OCI-LY7 (cell line): ENCODE measurements around the gene KAZN. TPM values are rescaled to one million over a fixed set of nuclear protein-coding genes. Genes with fewer than 3 reads are reported as not detected.

Experiments
- BruUV-seq: library from RNA; stranded (reverse); fragments of 400-500 nt; replicated peaks from 2 replicates; lab custom pipeline; 2021; lab: Mats Ljungman, UMichigan
- CTCF ChIA-PET: fragments of 300-600 bp; sonication (Branson Sonifier 250); formaldehyde crosslinking; loops from one replicate; lab custom pipeline; 2022; ENCODE audit warnings: antibody characterized with exemption; ENCODE audit not compliant: unreplicated experiment; lab: Charles Lee
- POLR2A ChIA-PET: fragments of 300-600 bp; sonication (Branson Sonifier 250); formaldehyde crosslinking; loops from one replicate; lab custom pipeline; 2022; ENCODE audit warnings: antibody characterized with exemption; lab: Charles Lee
- DNase-seq: peaks from one replicate; pipeline ENCODE4 v3.0.0-alpha.2; 2015; ENCODE audit warnings: low spot score
- H2AFZ ChIP-seq: fragments of 200-600 bp; sonication (generic), shearing (Covaris generic); 2 replicates; pipeline ENCODE4 v1.6.1; 2014; ENCODE audit warnings: mild to moderate bottlenecking, antibody characterized with exemption, low read length, moderate library complexity
- H3K27ac ChIP-seq: fragments of 200-600 bp; sonication (generic); 2 replicates; pipeline ENCODE4 v1.5.1; 2014; ENCODE audit warnings: mixed run types, low read depth, mild to moderate bottlenecking, moderate library complexity, low read length, inconsistent platforms; ENCODE audit not compliant: poor library complexity, severe bottlenecking
- H3K36me3 ChIP-seq: fragments of 200-600 bp; sonication (generic); 2 replicates; pipeline ENCODE4 v1.6.1; 2014; ENCODE audit warnings: mild to moderate bottlenecking, antibody characterized with exemption, low read length, moderate library complexity, mixed read lengths; ENCODE audit not compliant: insufficient read depth
- H3K4me1 ChIP-seq: fragments of 200-600 bp; sonication (generic); 2 replicates; pipeline ENCODE4 v1.5.1; 2014; ENCODE audit warnings: mild to moderate bottlenecking, low read length; ENCODE audit not compliant: insufficient read depth, poor library complexity, severe bottlenecking
- H3K4me2 ChIP-seq: fragments of 200-600 bp; sonication (generic); 2 replicates; pipeline ENCODE4 v1.6.1; 2014; ENCODE audit warnings: mild to moderate bottlenecking, low read length
- H3K4me3 ChIP-seq: fragments of 200-600 bp; sonication (generic); 2 replicates; pipeline ENCODE4 v1.5.1; 2014; ENCODE audit warnings: mild to moderate bottlenecking, low read depth, low read length; ENCODE audit not compliant: poor library complexity, severe bottlenecking
- H3K79me2 ChIP-seq: fragments of 200-600 bp; sonication (generic); 2 replicates; pipeline ENCODE4 v1.6.1; 2016; ENCODE audit warnings: low read depth, mild to moderate bottlenecking, low read length, moderate library complexity, mixed read lengths; ENCODE audit not compliant: insufficient read depth
- H3K9me2 ChIP-seq: fragments of 200-600 bp; sonication (generic); 2 replicates; pipeline ENCODE4 v1.6.1; 2016; ENCODE audit warnings: mild to moderate bottlenecking, low read length, mixed read lengths; ENCODE audit not compliant: insufficient read depth
- H3K9me3 ChIP-seq: fragments of 200-600 bp; sonication (generic); 2 replicates; pipeline ENCODE4 v1.6.1; 2014; ENCODE audit warnings: mild to moderate bottlenecking, mixed run types, low read length, mixed read lengths
- H4K20me1 ChIP-seq: fragments of 200-600 bp; sonication (generic); 2 replicates; pipeline ENCODE4 v1.6.1; 2014; ENCODE audit warnings: mild to moderate bottlenecking, antibody characterized with exemption, low read length, moderate library complexity, mixed read lengths; ENCODE audit not compliant: insufficient read depth
- CTCF ChIP-seq: fragments of 200-600 bp; sonication (generic); conservative IDR thresholded peaks from 2 replicates; pipeline ENCODE4 v1.5.1; 2014; ENCODE audit warnings: mild to moderate bottlenecking, antibody characterized with exemption, low read length, moderate library complexity, mixed read lengths
- EZH2phosphoT487 ChIP-seq: fragments of 200-600 bp; sonication (generic); IDR thresholded peaks from 2 replicates; pipeline ENCODE4 v1.6.1; 2018; ENCODE audit warnings: low read depth, borderline replicate concordance, mild to moderate bottlenecking, mixed run types, antibody characterized with exemption, low read length, moderate library complexity, mixed read lengths
- intact Hi-C: fragments of 100-400 bp; cut with micrococcal nuclease; formaldehyde crosslinking; loops from one replicate; pipeline ENCODE4 v1.10.0; 2022; ENCODE audit not compliant: unreplicated experiment
- total RNA-seq, 2 experiments: library from RNA; depleted of rRNA in 1 of 2; stranded (reverse); fragments of >200 nt in 1 of 2; shearing (Covaris generic) in 1 of 2; gene quantifications; 2 replicates each; pipeline ENCODE4 v1.2.3, GENCODE V29; 2014 to 2022

The KAZN gene
- total RNA-seq, 2 experiments from 2014 or later = 0.40 to 2.4 TPM

GRCh38 chr1:15049067-15049466 lies 450.6 kb downstream of the KAZN start:
- Histone ChIP-seq H4K20me1 (no peaks in the 10 kb centered on the region), H2AFZ (no peak overlapping the region), H3K9me3 (no peaks in the 10 kb centered on the region), H3K4me3 (no peak overlapping the region), H3K9me2 (no peaks in the 10 kb centered on the region), H3K4me2 (no peak overlapping the region), H3K79me2 (no peaks in the 10 kb centered on the region), H3K4me1 (no peaks in the 10 kb centered on the region), H3K36me3 (no peaks in the 10 kb centered on the region), H3K27ac (no peak overlapping the region)
- TF ChIP-seq CTCF = no peak
- TF ChIP-seq EZH2phosphoT487 = no peak
- POLR2A ChIA-PET = no interaction called here
- intact Hi-C loops = loop anchor here (5.0 to 10.0 kb wide), 3 partner anchors 442 to 934 kb away; no protein-coding TSS in a partner anchor
- CTCF ChIA-PET = no interaction called here
- no peak for DNase-seq
- no TSS peak for BruUV-seq

GRCh38 chr1:15051882-15052528 lies 453.5 kb downstream of the KAZN start:
- CTCF ChIA-PET = no interaction called here
- Histone ChIP-seq H3K9me3 (no peaks in the 10 kb centered on the region), H3K4me3 (no peak overlapping the region), H3K27ac (no peak overlapping the region), H3K79me2 (no peaks in the 10 kb centered on the region), H3K4me1 (no peaks in the 10 kb centered on the region), H3K36me3 (no peaks in the 10 kb centered on the region), H3K9me2 (no peaks in the 10 kb centered on the region), H3K4me2 (no peak overlapping the region), H2AFZ (no peak overlapping the region), H4K20me1 (no peaks in the 10 kb centered on the region)
- intact Hi-C loops = no loop called here
- DNase-seq = no peak
- no TSS peak for BruUV-seq
- TF ChIP-seq CTCF (no peak), EZH2phosphoT487 (no peak)
- POLR2A ChIA-PET = no interaction called here

- no peaks in the 10 kb centered on the region for H3K79me2 ChIP-seq
- no peak for DNase-seq
- no peaks in the 10 kb centered on the region for H4K20me1 ChIP-seq
- no peaks in the 10 kb centered on the region for H3K36me3 ChIP-seq
- BruUV-seq = no TSS peak
- no peaks in the 10 kb centered on the region for H3K9me3 ChIP-seq
- H2AFZ ChIP-seq = no peak overlapping the region
- H3K27ac ChIP-seq = no peak overlapping the region
- no peak overlapping the region for H3K4me2 ChIP-seq
- no peak overlapping the region for H3K4me3 ChIP-seq
- H3K4me1 ChIP-seq = no peaks in the 10 kb centered on the region
- H3K9me2 ChIP-seq = no peaks in the 10 kb centered on the region
- ChIA-PET CTCF (no interaction called here), POLR2A (no interaction called here)
- intact Hi-C loops = no loop called here
- no peak for TF ChIP-seq CTCF
- no peak for TF ChIP-seq EZH2phosphoT487
Measured at GRCh38 chr1:15053153-15053552, 454.7 kb downstream of the KAZN start.
